GM23338 (cell line): ENCODE measurements around the gene RAP1GDS1. TPM values are rescaled to one million over a fixed set of nuclear protein-coding genes. Genes with fewer than 3 reads are reported as not detected.

Experiments used
- ATAC-seq: fragments of 200-7000 bp; cut with Tn5 transposase; 3 replicates; pipeline ENCODE4 v1.9.1; 2020
- DNase-seq: peaks from one replicate; pipeline ENCODE4 v3.0.0-alpha.2; 2015; ENCODE audit warnings: low spot score
- H2AFZ ChIP-seq: fragments of 200-600 bp; sonication (generic); 2 replicates; pipeline ENCODE4 v1.8.0; 2016; ENCODE audit warnings: antibody characterized with exemption, mild to moderate bottlenecking, moderate library complexity
- H3F3A ChIP-seq: fragments of 200-600 bp; sonication (generic); replicated peaks from 2 replicates; pipeline ENCODE4 v1.8.0; 2017; ENCODE audit warnings: antibody characterized with exemption, mixed run types, low read depth
- H3K27ac ChIP-seq: fragments of 200-600 bp; sonication (generic); 2 replicates; pipeline ENCODE4 v1.6.1; 2016; ENCODE audit warnings: low read depth
- H3K27me3 ChIP-seq: fragments of 200-600 bp; sonication (generic); 2 replicates; pipeline ENCODE4 v1.8.0; 2016; ENCODE audit warnings: mild to moderate bottlenecking, mixed run types, moderate library complexity; ENCODE audit not compliant: insufficient read depth
- H3K36me3 ChIP-seq: fragments of 200-600 bp; sonication (generic); 2 replicates; pipeline ENCODE4 v1.8.0; 2016; ENCODE audit warnings: mild to moderate bottlenecking; ENCODE audit not compliant: insufficient read depth
- H3K4me1 ChIP-seq: fragments of 200-600 bp; sonication (generic); 2 replicates; pipeline ENCODE4 v1.8.0; 2016; ENCODE audit warnings: mild to moderate bottlenecking, moderate library complexity; ENCODE audit not compliant: insufficient read depth
- H3K4me2 ChIP-seq: fragments of 200-600 bp; sonication (generic); 2 replicates; pipeline ENCODE4 v1.7.1; 2017; ENCODE audit warnings: mixed run types
- H3K4me3 ChIP-seq: fragments of 200-600 bp; sonication (generic); 2 replicates; pipeline ENCODE4 v1.6.1; 2016; ENCODE audit warnings: mixed run types
- H3K79me2 ChIP-seq: fragments of 200-600 bp; sonication (generic); replicated peaks from 2 replicates; pipeline ENCODE4 v1.8.0; 2017; ENCODE audit warnings: mild to moderate bottlenecking; ENCODE audit not compliant: insufficient read depth
- H3K9me2 ChIP-seq: fragments of 200-600 bp; sonication (generic); 2 replicates; pipeline ENCODE4 v1.8.0; 2017; ENCODE audit not compliant: insufficient read depth
- H4K20me1 ChIP-seq: fragments of 200-600 bp; sonication (generic); replicated peaks from 2 replicates; pipeline ENCODE4 v1.8.0; 2017; ENCODE audit warnings: mild to moderate bottlenecking; ENCODE audit not compliant: insufficient read depth
- H3K27ac Mint-ChIP-seq: 2 replicates; pipeline ENCODE4 v1.8.0; 2020; ENCODE audit warnings: inconsistent platforms, mild to moderate bottlenecking, moderate library complexity, mixed read lengths
- H3K27me3 Mint-ChIP-seq: 3 replicates; pipeline ENCODE4 v1.8.0; 2022; ENCODE audit warnings: low read depth, mild to moderate bottlenecking, moderate library complexity, mixed read lengths, inconsistent platforms; ENCODE audit not compliant: insufficient read depth, poor library complexity
- H3K36me3 Mint-ChIP-seq: 3 replicates; pipeline ENCODE4 v1.8.0; 2021; ENCODE audit warnings: low read depth, mild to moderate bottlenecking, inconsistent platforms, moderate library complexity, mixed read lengths
- H3K4me1 Mint-ChIP-seq: 3 replicates; pipeline ENCODE4 v1.8.0; 2020; ENCODE audit warnings: mild to moderate bottlenecking, inconsistent platforms, mixed read lengths
- H3K4me3 Mint-ChIP-seq: 3 replicates; pipeline ENCODE4 v1.8.0; 2021; ENCODE audit warnings: moderate library complexity, mild to moderate bottlenecking, inconsistent platforms, mixed read lengths
- H3K9me3 Mint-ChIP-seq: 3 replicates; pipeline ENCODE4 v1.8.0; 2020; ENCODE audit warnings: moderate library complexity, mild to moderate bottlenecking, inconsistent platforms, mixed read lengths
- CREB1 ChIP-seq: fragments of 250-450 bp; sonication (Bioruptor Pico); IDR thresholded peaks from 2 replicates; pipeline ENCODE4 v1.5.0; 2020; ENCODE audit warnings: low read depth, mild to moderate bottlenecking, moderate library complexity
- EZH2 ChIP-seq: fragments of 200-600 bp; sonication (generic); IDR thresholded peaks from one replicate; pipeline ENCODE4 v1.8.0; 2017; ENCODE audit warnings: antibody characterized with exemption, mild to moderate bottlenecking, low read depth; ENCODE audit not compliant: unreplicated experiment
- EZH2phosphoT487 ChIP-seq: fragments of 200-600 bp; sonication (generic); IDR thresholded peaks from one replicate; pipeline ENCODE4 v1.8.1; 2018; ENCODE audit warnings: antibody characterized with exemption; ENCODE audit not compliant: unreplicated experiment
- JUNB ChIP-seq: IDR thresholded peaks from one replicate; pipeline ENCODE4 v1.6.1; 2016; ENCODE audit warnings: antibody characterized with exemption; ENCODE audit not compliant: unreplicated experiment
- POLR2AphosphoS5 ChIP-seq: IDR thresholded peaks from 2 replicates; pipeline ENCODE4 v1.6.1; 2016; ENCODE audit warnings: antibody characterized with exemption, low read depth
- ZNF114 ChIP-seq: fragments of 250-450 bp; sonication (Bioruptor Pico); IDR thresholded peaks from 2 replicates; pipeline ENCODE4 v1.5.0; 2020; ENCODE audit warnings: mild to moderate bottlenecking, moderate library complexity
- polyA plus RNA-seq: library from polyadenylated mRNA; unstranded; fragments of >200 nt; fragmentation: Nextera tagmentation; extraction: Ambion mirVana; gene quantifications from 2 replicates; pipeline ENCODE4 v1.2.1, GENCODE V29; 2016
- total RNA-seq: library from RNA; depleted of rRNA; stranded (reverse); fragments of >200 nt; shearing (Covaris generic); gene quantifications from 2 replicates; pipeline ENCODE4 v1.2.3, GENCODE V29; 2014
- TF ChIP-seq, protein P1 (sequence below): IDR thresholded peaks from 2 replicates; pipeline ENCODE4 v1.6.1; 2016; ENCODE audit warnings: antibody characterized with exemption
- TF ChIP-seq, protein P2 (sequence below): fragments of 250-450 bp; sonication (Bioruptor Pico); IDR thresholded peaks from 2 replicates; pipeline ENCODE4 v1.5.0; 2020; ENCODE audit warnings: mild to moderate bottlenecking, moderate library complexity
- TF ChIP-seq, protein P3 (sequence below): IDR thresholded peaks from one replicate; pipeline ENCODE4 v1.6.1; 2018; ENCODE audit warnings: antibody characterized with exemption; ENCODE audit not compliant: unreplicated experiment

The RAP1GDS1 gene
- total and polyA plus RNA-seq, 2 experiments from 2014 or later, result 23.7 to 32.4 TPM

DNA sequence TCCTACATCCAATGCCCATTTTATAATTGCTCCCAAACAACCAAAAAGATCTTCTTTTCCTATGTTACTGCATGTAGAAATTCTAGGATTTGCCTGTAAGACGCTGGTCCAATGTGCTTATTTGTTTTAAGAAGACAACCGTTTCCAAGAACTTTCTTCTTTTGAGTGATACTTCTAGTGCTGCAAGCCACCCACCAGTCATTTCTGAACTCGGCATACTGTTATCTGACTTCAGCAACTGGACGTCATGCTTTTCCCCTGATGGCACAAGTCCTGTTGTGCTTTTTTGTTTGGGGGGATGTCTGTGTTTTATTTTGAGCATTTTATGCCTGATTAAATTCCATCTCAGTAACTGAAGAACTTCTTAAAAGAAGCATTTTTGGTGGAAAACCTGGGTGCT is 16.0 kb upstream of the RAP1GDS1 start (continued):
- TF ChIP-seq, protein P1, sequence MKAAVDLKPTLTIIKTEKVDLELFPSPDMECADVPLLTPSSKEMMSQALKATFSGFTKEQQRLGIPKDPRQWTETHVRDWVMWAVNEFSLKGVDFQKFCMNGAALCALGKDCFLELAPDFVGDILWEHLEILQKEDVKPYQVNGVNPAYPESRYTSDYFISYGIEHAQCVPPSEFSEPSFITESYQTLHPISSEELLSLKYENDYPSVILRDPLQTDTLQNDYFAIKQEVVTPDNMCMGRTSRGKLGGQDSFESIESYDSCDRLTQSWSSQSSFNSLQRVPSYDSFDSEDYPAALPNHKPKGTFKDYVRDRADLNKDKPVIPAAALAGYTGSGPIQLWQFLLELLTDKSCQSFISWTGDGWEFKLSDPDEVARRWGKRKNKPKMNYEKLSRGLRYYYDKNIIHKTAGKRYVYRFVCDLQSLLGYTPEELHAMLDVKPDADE, result no peak
- TF ChIP-seq ZNF114 (CRISPR knock-in tag), result no peak
- no peak for TF ChIP-seq CREB1

DNA sequence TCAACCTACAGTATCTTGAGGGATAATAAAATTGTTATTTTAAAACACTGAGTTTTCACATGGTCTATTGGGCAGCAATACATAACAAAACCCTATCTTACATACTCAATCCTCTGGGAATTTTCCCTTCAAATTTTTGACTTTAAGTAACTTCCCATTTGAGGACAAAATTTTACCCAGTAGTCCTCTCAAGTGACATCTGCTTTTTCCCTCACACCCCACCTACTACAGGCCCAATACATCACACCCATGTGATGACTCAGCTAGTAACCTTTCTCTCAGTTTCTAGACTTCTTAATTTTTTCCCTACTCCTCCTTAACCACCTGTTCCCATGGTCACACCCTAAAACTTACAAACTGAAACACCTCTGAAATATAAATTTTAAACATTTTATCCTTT is 12.2 kb upstream of the RAP1GDS1 start:
- Histone ChIP-seq H3K27ac (no peak overlapping the region), H3K27me3 (no peaks in the 10 kb centered on the region), H3F3A (no peaks in the 10 kb centered on the region), H3K79me2 (no peaks in the 10 kb centered on the region), H3K4me3 (no peak overlapping the region), H3K9me2 (peaks cover 13% of the 10 kb centered on the region; the same call in 1 of the 2 replicates), H3K4me2 (no peak overlapping the region), H3K4me1 (no peaks in the 10 kb centered on the region), H3K36me3 (no peaks in the 10 kb centered on the region), H2AFZ (no peak overlapping the region), H4K20me1 (no peaks in the 10 kb centered on the region)
- Mint-ChIP-seq H3K36me3 (no peaks in the 10 kb centered on the region), H3K4me3 (no peak overlapping the region), H3K27ac (no peak overlapping the region), H3K27me3 (peaks cover 2% of the 10 kb centered on the region), H3K9me3 (no peaks in the 10 kb centered on the region), H3K4me1 (no peaks in the 10 kb centered on the region)
- ATAC-seq (no peak), DNase-seq (no peak)
- TF ChIP-seq EZH2 (no peak), EZH2phosphoT487 (no peak), CREB1 (no peak), POLR2AphosphoS5 (no peak), JUNB (no peak)
- TF ChIP-seq, protein P2, sequence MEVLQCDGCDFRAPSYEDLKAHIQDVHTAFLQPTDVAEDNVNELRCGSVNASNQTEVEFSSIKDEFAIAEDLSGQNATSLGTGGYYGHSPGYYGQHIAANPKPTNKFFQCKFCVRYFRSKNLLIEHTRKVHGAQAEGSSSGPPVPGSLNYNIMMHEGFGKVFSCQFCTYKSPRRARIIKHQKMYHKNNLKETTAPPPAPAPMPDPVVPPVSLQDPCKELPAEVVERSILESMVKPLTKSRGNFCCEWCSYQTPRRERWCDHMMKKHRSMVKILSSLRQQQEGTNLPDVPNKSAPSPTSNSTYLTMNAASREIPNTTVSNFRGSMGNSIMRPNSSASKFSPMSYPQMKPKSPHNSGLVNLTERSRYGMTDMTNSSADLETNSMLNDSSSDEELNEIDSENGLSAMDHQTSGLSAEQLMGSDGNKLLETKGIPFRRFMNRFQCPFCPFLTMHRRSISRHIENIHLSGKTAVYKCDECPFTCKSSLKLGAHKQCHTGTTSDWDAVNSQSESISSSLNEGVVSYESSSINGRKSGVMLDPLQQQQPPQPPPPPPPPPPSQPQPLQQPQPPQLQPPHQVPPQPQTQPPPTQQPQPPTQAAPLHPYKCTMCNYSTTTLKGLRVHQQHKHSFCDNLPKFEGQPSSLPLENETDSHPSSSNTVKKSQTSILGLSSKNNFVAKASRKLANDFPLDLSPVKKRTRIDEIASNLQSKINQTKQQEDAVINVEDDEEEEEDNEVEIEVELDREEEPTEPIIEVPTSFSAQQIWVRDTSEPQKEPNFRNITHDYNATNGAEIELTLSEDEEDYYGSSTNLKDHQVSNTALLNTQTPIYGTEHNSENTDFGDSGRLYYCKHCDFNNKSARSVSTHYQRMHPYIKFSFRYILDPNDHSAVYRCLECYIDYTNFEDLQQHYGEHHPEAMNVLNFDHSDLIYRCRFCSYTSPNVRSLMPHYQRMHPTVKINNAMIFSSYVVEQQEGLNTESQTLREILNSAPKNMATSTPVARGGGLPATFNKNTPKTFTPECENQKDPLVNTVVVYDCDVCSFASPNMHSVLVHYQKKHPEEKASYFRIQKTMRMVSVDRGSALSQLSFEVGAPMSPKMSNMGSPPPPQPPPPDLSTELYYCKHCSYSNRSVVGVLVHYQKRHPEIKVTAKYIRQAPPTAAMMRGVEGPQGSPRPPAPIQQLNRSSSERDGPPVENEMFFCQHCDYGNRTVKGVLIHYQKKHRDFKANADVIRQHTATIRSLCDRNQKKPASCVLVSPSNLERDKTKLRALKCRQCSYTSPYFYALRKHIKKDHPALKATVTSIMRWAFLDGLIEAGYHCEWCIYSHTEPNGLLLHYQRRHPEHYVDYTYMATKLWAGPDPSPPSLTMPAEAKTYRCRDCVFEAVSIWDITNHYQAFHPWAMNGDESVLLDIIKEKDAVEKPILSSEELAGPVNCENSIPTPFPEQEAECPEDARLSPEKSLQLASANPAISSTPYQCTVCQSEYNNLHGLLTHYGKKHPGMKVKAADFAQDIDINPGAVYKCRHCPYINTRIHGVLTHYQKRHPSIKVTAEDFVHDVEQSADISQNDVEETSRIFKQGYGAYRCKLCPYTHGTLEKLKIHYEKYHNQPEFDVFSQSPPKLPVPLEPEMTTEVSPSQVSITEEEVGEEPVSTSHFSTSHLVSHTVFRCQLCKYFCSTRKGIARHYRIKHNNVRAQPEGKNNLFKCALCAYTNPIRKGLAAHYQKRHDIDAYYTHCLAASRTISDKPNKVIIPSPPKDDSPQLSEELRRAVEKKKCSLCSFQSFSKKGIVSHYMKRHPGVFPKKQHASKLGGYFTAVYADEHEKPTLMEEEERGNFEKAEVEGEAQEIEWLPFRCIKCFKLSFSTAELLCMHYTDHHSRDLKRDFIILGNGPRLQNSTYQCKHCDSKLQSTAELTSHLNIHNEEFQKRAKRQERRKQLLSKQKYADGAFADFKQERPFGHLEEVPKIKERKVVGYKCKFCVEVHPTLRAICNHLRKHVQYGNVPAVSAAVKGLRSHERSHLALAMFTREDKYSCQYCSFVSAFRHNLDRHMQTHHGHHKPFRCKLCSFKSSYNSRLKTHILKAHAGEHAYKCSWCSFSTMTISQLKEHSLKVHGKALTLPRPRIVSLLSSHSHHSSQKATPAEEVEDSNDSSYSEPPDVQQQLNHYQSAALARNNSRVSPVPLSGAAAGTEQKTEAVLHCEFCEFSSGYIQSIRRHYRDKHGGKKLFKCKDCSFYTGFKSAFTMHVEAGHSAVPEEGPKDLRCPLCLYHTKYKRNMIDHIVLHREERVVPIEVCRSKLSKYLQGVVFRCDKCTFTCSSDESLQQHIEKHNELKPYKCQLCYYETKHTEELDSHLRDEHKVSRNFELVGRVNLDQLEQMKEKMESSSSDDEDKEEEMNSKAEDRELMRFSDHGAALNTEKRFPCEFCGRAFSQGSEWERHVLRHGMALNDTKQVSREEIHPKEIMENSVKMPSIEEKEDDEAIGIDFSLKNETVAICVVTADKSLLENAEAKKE (CRISPR knock-in tag), result no peak
- TF ChIP-seq, protein P3, sequence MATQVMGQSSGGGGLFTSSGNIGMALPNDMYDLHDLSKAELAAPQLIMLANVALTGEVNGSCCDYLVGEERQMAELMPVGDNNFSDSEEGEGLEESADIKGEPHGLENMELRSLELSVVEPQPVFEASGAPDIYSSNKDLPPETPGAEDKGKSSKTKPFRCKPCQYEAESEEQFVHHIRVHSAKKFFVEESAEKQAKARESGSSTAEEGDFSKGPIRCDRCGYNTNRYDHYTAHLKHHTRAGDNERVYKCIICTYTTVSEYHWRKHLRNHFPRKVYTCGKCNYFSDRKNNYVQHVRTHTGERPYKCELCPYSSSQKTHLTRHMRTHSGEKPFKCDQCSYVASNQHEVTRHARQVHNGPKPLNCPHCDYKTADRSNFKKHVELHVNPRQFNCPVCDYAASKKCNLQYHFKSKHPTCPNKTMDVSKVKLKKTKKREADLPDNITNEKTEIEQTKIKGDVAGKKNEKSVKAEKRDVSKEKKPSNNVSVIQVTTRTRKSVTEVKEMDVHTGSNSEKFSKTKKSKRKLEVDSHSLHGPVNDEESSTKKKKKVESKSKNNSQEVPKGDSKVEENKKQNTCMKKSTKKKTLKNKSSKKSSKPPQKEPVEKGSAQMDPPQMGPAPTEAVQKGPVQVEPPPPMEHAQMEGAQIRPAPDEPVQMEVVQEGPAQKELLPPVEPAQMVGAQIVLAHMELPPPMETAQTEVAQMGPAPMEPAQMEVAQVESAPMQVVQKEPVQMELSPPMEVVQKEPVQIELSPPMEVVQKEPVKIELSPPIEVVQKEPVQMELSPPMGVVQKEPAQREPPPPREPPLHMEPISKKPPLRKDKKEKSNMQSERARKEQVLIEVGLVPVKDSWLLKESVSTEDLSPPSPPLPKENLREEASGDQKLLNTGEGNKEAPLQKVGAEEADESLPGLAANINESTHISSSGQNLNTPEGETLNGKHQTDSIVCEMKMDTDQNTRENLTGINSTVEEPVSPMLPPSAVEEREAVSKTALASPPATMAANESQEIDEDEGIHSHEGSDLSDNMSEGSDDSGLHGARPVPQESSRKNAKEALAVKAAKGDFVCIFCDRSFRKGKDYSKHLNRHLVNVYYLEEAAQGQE, result no peak
